ENCODE measurements around the gene TTC34.

The TTC34 gene

GRCh38 chr1:2801535-2802291, at the start of gene TTC34:
Gene TTC34, minus strand, starts transcription at chr1:2801693. Its CDS starts 866 bp downstream, at chr1:2800827.
- ATAC-seq (ENCODE audit: insufficient read depth, low read depth), result peak; percentile 45; the same call in 1 of the 3 replicates
- Histone ChIP-seq H3K79me2 (ENCODE audit: insufficient read depth, low read length) (no peaks in the 10 kb centered on the region), H3K27ac (ENCODE audit: low read length) (no peak within 1 kb of the TSS), H3K4me2 (ENCODE audit: insufficient read depth, low read length) (no peak within 1 kb of the TSS), H4K20me1 (ENCODE audit: insufficient read depth, low read length) (no peaks in the 10 kb centered on the region; the same call in 1 of the 2 replicates), H3K36me3 (ENCODE audit: insufficient read depth, low read length) (no peaks in the 10 kb centered on the region), H2AFZ (ENCODE audit: low read depth, low read length) (no peak within 1 kb of the TSS), H3K9me3 (ENCODE audit: insufficient read depth, low read length, severe bottlenecking) (no peaks in the 10 kb centered on the region), H3K4me3 (ENCODE audit: low read depth in 1 of 2, low read length in 2 of 2) (no peak within 1 kb of the TSS), H3K27me3 (ENCODE audit: insufficient read depth, low read length, poor library complexity) (no peaks in the 10 kb centered on the region), H3K9ac (ENCODE audit: low read depth, low read length) (no peak within 1 kb of the TSS), H3K4me1 (ENCODE audit: insufficient read depth, low read length) (no peaks in the 10 kb centered on the region)
- DNase-seq, result peak; percentile 25
- no peak for TF ChIP-seq EZH2 (IDR thresholded peaks at IDR 0.05; ENCODE audit: borderline replicate concordance, low read depth, low read length, severe bottlenecking)
- peak; percentile 57 for TF ChIP-seq CTCF (IDR thresholded peaks at IDR 0.05; ENCODE audit: borderline replicate concordance, extremely low read depth, low read length, poor library complexity, severe bottlenecking)

GRCh38 chr1:2850502-2850901, 49.0 kb upstream of the TTC34 start:
- H3K9ac ChIP-seq (ENCODE audit: low read depth, low read length), result no peak overlapping the region
- no peak for ATAC-seq (ENCODE audit: insufficient read depth, low read depth)
- H2AFZ ChIP-seq (ENCODE audit: low read depth, low read length), result no peak overlapping the region
- H3K79me2 ChIP-seq (ENCODE audit: insufficient read depth, low read length), result no peaks in the 10 kb centered on the region
- H3K9me3 ChIP-seq (ENCODE audit: insufficient read depth, low read length, severe bottlenecking), result no peaks in the 10 kb centered on the region
- no peak for DNase-seq
- no peaks in the 10 kb centered on the region; the same call in 1 of the 2 replicates for H4K20me1 ChIP-seq (ENCODE audit: insufficient read depth, low read length)
- TF ChIP-seq CTCF (IDR thresholded peaks at IDR 0.05; ENCODE audit: borderline replicate concordance, extremely low read depth, low read length, poor library complexity, severe bottlenecking), result no peak
- no peak for TF ChIP-seq EZH2 (IDR thresholded peaks at IDR 0.05; ENCODE audit: borderline replicate concordance, low read depth, low read length, severe bottlenecking)
- peaks cover 3% of the 10 kb centered on the region for H3K27me3 ChIP-seq (ENCODE audit: insufficient read depth, low read length, poor library complexity)
- no peak overlapping the region for H3K27ac ChIP-seq (ENCODE audit: low read length)
- no peaks in the 10 kb centered on the region for H3K36me3 ChIP-seq (ENCODE audit: insufficient read depth, low read length)
- no peak overlapping the region for H3K4me3 ChIP-seq (ENCODE audit: low read depth in 1 of 2, low read length in 2 of 2)
- no peaks in the 10 kb centered on the region for H3K4me1 ChIP-seq (ENCODE audit: insufficient read depth, low read length)
- no peak overlapping the region for H3K4me2 ChIP-seq (ENCODE audit: insufficient read depth, low read length)

GRCh38 chr1:2848006-2848670, 46.6 kb upstream of the TTC34 start:
- H3K4me3 ChIP-seq (ENCODE audit: low read depth in 1 of 2, low read length in 2 of 2), result no peak overlapping the region
- H3K4me1 ChIP-seq (ENCODE audit: insufficient read depth, low read length), result no peaks in the 10 kb centered on the region
- H3K27me3 ChIP-seq (ENCODE audit: insufficient read depth, low read length, poor library complexity), result peaks cover 3% of the 10 kb centered on the region
- H3K9ac ChIP-seq (ENCODE audit: low read depth, low read length), result no peak overlapping the region
- H3K27ac ChIP-seq (ENCODE audit: low read length), result no peak overlapping the region
- no peaks in the 10 kb centered on the region for H4K20me1 ChIP-seq (ENCODE audit: insufficient read depth, low read length)
- DNase-seq, result no peak
- ATAC-seq (ENCODE audit: insufficient read depth, low read depth), result no peak
- H3K79me2 ChIP-seq (ENCODE audit: insufficient read depth, low read length), result no peaks in the 10 kb centered on the region
- H2AFZ ChIP-seq (ENCODE audit: low read depth, low read length), result no peak overlapping the region
- no peak overlapping the region for H3K4me2 ChIP-seq (ENCODE audit: insufficient read depth, low read length)
- no peaks in the 10 kb centered on the region for H3K9me3 ChIP-seq (ENCODE audit: insufficient read depth, low read length, severe bottlenecking)
- TF ChIP-seq EZH2 (IDR thresholded peaks at IDR 0.05; ENCODE audit: borderline replicate concordance, low read depth, low read length, severe bottlenecking), result no peak
- TF ChIP-seq CTCF (IDR thresholded peaks at IDR 0.05; ENCODE audit: borderline replicate concordance, extremely low read depth, low read length, poor library complexity, severe bottlenecking), result no peak
- H3K36me3 ChIP-seq (ENCODE audit: insufficient read depth, low read length), result no peaks in the 10 kb centered on the region

All from DND-41 (cell line).